ENCODE results near the gene IFIT1B. TPM values are rescaled to one million over a fixed set of nuclear protein-coding genes. Genes with fewer than 3 reads are reported as not detected.

Gene IFIT1B
- total and polyA plus RNA-seq, 2 of the 8 experiments (the other 6 are each of a cell fraction or from before 2014, with no cell fraction given): not detected

DNA sequence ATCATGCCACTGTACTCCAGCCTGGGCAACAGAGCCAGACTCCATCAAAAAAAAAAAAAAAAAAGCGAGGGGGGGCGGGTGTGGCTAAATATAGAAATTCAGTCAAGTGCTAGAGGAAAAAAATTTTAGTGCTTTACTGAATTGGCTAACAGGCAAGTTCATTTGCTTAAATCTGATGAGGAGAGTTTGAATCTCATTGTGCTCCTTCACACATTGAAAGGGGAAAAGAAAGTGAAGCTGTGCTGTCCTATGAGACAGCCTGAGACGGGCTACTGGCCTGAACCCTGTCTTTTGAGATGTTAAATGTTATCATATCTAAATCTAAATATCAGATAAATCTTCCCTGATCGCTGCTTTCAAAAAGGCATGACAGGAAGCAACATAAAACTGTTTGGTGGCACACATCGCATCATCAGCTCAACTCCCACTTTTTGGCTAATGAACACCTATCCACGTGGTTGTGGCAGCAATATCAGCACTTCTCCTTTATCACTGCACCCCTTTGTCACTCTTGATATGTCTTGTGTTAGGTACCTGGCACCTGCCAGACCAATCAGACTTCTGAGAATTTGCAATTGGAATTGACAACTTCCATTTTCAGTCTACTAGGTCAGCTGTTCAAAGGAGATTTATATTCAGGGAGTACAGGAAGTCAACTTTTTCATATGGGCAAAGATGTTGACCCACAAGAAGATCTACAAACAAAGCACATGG is 14.0 kb upstream of the IFIT1B start:
- no peak overlapping the region for H2BK20ac ChIP-seq (ENCODE audit: low read length)
- H3K18ac ChIP-seq (ENCODE audit: extremely low read depth, low read length): no peak overlapping the region
- no peak overlapping the region for H3K27ac ChIP-seq (ENCODE audit: low read depth, low read length)
- H2BK15ac ChIP-seq (ENCODE audit: low read length): no peak overlapping the region
- H4K91ac ChIP-seq (replicated peaks; ENCODE audit: insufficient read length, low read length): no peak overlapping the region
- H3K4me3 ChIP-seq (ENCODE audit: extremely low read depth in 1 of 4, insufficient read depth in 2 of 4, low read depth in 3 of 4, low read length in 4 of 4): no peak overlapping the region
- H3K79me2 ChIP-seq (ENCODE audit: control insufficient read depth in 1 of 2, insufficient read depth in 2 of 2, low read length in 2 of 2): no peaks in the 10 kb centered on the region
- ChIA-PET CTCF (ENCODE audit: partially characterized antibody) (interaction anchor here (0.8 to 2.8 kb wide), 7 partner anchors 9 to 429 kb away, joined by 3 to 7 read pairs (median 3); no protein-coding TSS in a partner anchor), POLR2A (ENCODE audit: partially characterized antibody) (interaction anchor here (1.7 kb wide), 1 partner anchor 18 kb away, joined by 4 read pairs; no protein-coding TSS in a partner anchor)
- H3K27me3 ChIP-seq (replicated peaks in 1 of 4; ENCODE audit: control insufficient read depth in 3 of 4, extremely low read depth in 1 of 4, insufficient read depth in 3 of 4, low read length in 3 of 4): no peaks in the 10 kb centered on the region
- no peak overlapping the region for H2AK5ac ChIP-seq (ENCODE audit: low read depth, low read length)
- no peak overlapping the region for H2BK5ac ChIP-seq (ENCODE audit: low read depth, low read length)
- no peak overlapping the region for H4K5ac ChIP-seq (ENCODE audit: insufficient read length, low read depth, low read length)
- no peaks in the 10 kb centered on the region; the same call in 1 of the 2 replicates for H3K23me2 ChIP-seq (ENCODE audit: low read depth, low read length)
- no peaks in the 10 kb centered on the region for H3K79me1 ChIP-seq (ENCODE audit: low read depth, low read length)
- no peak overlapping the region for H2BK120ac ChIP-seq (replicated peaks; ENCODE audit: low read depth, low read length)
- H3K4ac ChIP-seq (replicated peaks; ENCODE audit: insufficient read length, low read depth, low read length): no peak overlapping the region
- no peak overlapping the region for H3K23ac ChIP-seq (ENCODE audit: insufficient read length)
- no peak overlapping the region for H3K14ac ChIP-seq (ENCODE audit: insufficient read length)
- no peak overlapping the region for H3K56ac ChIP-seq (replicated peaks; ENCODE audit: insufficient read length, low read depth, low read length)
- H4K20me1 ChIP-seq (replicated peaks in 1 of 2; ENCODE audit: control insufficient read depth in 1 of 2, insufficient read depth in 2 of 2, low read length in 2 of 2): no peaks in the 10 kb centered on the region
- H3K4me2 ChIP-seq (ENCODE audit: insufficient read depth in 1 of 2, low read depth in 2 of 2, low read length in 2 of 2): no peak overlapping the region
- peaks cover 0 to 6% (median 0%) of the 10 kb centered on the region in 4 experiments; a peak in 1 of 7 replicates for H3K4me1 ChIP-seq (replicated peaks in 1 of 4; ENCODE audit: control insufficient read depth in 3 of 4, insufficient read depth in 4 of 4, low read length in 3 of 4)
- FAIRE-seq (no peak), DNase-seq (ENCODE audit: low read depth in 1 of 2, low spot score in 2 of 2) (no peak)
- H3K36me3 ChIP-seq (ENCODE audit: control insufficient read depth in 2 of 4, insufficient read depth in 4 of 4, low read length in 3 of 4): no peaks in the 10 kb centered on the region; a peak in 1 of 8 replicates
- WGBS, 2 experiments (ENCODE audit: extremely low coverage in 1 of 2, insufficient coverage in 1 of 2, insufficient read length in 1 of 2, insufficient replicate concordance in 2 of 2, low coverage in 1 of 2, low lambda C conversion rate in 2 of 2, missing lambda C conversion rate in 1 of 2): 95% methylated on average over 4 of the region's 6 CpGs; no CpG with 5 or more reads in 1 of the 2 experiments
- H2BK12ac ChIP-seq (ENCODE audit: low read depth, low read length): no peak overlapping the region
- TF ChIP-seq, protein P1, sequence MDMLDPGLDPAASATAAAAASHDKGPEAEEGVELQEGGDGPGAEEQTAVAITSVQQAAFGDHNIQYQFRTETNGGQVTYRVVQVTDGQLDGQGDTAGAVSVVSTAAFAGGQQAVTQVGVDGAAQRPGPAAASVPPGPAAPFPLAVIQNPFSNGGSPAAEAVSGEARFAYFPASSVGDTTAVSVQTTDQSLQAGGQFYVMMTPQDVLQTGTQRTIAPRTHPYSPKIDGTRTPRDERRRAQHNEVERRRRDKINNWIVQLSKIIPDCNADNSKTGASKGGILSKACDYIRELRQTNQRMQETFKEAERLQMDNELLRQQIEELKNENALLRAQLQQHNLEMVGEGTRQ (IDR thresholded peaks at IDR 0.05; ENCODE audit: low read length): no peak
- TF ChIP-seq POU5F1 (IDR thresholded peaks at IDR 0.05; ENCODE audit: low read depth, low read length): no peak
- H3K9ac ChIP-seq (replicated peaks in 1 of 4; ENCODE audit: extremely low read depth in 1 of 4, low read depth in 3 of 4, low read length in 3 of 4): no peak overlapping the region
- no peak overlapping the region for H2AFZ ChIP-seq (ENCODE audit: low read length)
- no peak overlapping the region for H4K8ac ChIP-seq (ENCODE audit: extremely low read depth, insufficient read depth, low read length)
- no peaks in the 10 kb centered on the region for H3K9me3 ChIP-seq (ENCODE audit: insufficient read depth in 2 of 2, low read depth in 1 of 2, low read length in 1 of 2)

All from H1 (cell line).